HG03095 (cell line): Measurements from ENCODE around the gene ELMO1.

ENCODE experiments used
- ATAC-seq: cut with Tn5 transposase; IDR thresholded peaks from one replicate; pipeline ENCODE4 v1.9.1; 2021; ENCODE audit warnings: moderate library complexity; ENCODE audit not compliant: unreplicated experiment

ELMO1 gene

DNA sequence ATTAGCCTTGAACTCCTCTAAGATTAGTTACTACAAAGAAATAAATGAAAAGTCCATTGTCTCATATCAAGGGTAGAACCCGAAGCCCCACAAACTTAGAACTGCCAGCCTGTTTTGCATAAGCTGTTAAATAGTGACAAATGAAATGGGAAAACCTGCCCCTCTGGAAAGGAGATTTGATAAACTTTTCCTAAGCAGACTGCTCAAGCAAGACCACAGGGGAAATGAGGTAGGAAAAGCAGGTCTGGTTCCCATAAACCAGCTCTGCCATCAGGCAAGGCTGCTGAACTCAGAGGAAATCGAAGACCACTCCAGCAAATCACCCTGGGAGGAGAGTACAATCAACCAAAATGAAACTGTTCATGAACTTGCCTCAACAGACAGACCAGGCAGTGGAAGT is 542.8 kb downstream of the ELMO1 start:
- ATAC-seq: no peak

DNA sequence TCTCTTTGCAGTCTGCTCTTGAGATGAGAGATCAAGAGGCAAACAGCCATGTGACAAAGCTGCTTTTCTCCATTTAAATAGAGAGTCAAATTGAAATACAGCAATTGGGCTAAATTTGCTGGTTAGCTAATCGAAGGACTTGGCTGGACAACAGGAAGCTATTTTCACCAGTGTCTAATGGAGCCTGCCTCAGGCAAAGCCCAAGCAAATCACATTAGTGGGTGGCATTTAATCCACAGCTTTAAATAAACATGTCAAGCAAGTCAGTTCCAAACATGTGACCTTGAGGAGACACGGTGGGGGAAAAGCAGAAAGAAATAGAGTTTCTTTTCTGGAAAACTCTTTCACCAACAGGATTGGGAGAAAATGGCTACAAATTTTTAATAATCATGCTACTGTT is 543.9 kb downstream of the ELMO1 start:
- no peak for ATAC-seq

DNA sequence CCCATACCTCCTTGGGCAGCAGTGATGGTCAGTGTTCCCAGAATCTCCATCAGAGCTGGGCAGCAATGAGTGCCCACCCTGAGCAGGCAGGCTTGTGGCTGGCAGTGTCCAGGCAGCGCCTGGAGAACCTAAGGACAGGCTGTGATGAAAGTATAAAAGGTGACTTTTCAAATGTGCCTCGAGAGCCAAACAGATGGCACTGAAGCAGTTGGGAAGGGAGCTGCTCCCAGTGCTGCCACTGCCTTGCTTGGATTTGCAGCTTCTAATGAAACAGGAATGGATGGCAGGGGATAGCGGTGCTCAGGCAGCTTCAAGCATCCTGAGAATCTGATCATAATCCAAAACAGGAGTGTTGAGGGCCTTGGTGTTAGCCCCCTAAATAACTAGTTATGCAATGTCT is 544.6 kb downstream of the ELMO1 start:
- ATAC-seq: no peak

DNA sequence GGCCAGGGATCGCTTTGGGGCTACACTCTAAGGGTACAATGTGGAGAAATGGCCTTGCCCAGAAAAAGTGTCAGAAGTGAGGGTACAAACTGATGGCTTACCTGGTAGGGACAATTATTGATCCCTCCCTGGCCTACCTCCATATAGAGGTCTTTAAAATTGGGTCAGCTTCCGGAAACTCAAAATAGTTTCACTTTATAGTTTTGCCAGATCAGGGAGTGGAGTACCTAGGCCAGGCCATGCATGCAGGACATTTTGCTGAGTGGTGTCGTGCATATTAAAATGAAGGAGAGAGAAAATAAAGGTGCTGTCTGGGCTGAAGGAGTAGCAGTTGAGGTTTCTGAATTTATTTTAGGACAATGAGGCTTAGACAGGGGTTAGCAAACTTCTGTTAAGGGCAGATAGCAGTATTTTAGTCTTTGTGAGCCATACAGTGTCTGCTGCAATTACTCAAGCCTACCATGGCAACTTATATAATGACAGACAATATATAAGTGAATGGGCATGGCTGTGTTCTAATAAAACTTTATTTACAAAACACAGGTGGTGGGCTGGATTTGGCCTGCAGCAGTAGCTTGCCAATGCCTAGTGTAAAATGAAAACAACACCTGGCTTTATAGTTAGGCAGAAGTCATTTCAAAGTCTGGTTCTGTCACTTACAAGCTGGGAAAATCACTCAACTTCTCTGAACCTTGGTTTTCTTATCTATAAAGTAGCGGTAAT is 547.5 kb downstream of the ELMO1 start:
- ATAC-seq: no peak

DNA sequence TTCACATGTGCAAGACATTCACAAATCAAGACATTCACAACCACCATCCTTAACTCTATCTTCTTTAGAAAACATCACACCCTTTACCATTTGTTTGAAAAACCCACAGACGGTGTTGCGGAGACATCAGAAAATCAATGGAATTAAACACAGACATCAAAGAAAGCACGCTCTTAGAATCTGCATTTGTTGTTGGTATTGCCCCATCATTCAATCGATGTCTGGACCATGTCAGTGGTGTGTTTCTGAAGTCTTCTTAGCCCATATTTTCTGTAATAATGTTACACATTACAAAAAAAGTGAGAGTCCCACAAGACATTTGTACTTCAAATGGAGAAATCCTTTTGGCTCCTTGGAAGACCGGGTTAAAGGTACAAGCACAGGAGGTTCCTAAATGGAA is 550.5 kb downstream of the ELMO1 start:
- ATAC-seq: no peak

DNA sequence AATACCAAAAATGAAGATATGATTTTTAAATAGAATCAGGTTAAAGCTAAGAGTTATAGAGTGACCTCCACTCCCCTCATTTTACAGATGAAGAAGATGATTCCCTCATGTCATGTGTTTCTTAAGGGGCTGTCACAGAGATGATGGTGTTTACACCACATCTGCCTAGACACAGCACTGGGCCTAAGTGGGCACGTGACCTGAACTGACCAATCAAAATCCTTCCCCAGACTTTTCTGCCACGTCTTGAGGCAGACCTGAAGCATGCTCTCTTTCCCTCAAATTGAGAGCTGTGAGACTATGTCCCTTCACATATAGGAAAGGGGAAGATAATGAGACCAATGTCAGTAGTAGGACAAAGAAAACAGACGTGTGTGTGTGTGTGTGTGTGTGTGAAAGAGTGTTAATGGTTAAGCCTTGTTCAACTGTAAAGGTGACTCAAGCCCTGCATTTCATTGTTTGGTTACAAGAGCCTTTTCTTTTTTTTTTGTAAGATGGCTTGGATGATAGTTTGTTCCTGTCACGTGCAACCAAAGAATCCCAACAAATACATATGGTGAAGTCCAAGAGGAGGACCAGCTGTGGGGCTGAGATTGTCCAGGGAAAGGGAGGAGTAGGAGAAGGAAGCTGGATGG is 551.6 kb downstream of the ELMO1 start:
- ATAC-seq: no peak

DNA sequence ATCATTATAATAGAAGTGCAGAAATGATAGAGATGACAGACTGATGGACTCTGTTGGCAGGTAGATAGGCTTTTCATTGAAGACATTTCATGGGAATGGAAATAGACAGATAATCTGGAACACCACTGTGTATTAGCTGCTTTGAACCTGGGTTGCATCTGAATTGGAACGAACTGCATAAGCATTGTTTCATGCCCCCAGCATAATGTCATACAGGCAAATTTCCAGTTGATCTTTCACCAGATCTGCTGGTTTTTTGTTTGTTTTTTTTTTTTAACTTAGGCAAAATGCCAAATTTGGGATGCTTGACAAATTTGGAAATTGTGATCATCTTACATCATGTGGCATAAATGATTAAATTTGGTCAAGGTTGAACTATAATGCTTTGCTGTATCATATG is 552.2 kb downstream of the ELMO1 start:
- no peak for ATAC-seq

DNA sequence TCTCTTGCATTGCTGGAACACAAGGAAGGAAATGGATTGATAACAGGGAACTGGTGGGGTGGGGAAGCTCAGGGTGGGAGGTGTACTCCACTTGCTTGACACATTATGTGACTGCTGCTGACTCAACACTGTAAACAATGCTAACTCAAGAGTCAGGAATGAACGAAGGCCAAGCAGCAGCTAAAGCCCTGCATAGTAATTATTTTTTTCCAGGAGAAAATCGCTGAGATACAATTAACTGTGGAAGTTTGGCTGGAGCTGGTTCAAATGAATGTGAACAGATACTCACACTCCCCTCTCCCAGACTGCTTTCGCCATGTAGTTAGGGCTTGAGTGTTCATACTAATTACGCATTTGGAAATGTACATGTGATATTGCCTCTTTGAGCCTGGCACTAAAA is 553.5 kb downstream of the ELMO1 start:
- ATAC-seq: no peak

DNA sequence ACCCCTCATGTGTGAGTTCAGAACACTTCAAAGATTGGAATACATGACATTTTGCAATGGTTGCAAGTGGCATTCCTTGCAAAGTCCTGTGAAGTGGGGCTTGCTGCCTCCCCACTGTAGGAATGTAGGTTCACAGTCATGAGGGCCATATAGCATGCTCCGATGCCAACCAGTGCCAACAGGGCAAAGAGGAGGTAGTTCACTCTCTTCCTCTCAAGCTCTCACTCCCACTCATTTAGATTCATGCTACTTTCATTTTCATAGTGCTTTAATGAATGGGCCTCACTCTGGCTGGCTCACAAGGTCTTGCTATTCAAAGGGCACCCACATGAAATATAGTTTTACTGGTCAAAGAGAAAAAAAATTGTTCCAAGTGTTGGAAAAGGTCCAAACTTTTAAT is 554.5 kb downstream of the ELMO1 start:
- no peak for ATAC-seq

DNA sequence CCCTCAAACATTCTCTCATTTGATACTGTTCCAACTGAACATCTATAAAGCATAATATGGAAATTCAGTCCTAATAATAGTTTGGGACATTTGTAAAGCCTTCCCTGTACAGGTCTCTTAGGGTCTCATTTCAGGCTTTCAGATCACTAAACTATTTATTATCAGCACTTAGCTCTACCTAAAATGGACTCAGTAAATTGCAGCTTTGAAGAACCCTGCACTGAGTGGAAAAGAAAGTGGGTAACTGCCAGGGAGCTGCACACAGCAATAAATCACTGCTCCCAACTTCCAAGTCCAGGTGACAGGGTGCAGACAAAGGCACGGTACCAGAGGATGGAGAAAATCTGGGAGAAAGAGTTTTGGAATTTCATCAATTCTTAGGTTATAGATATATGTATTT is 559.5 kb downstream of the ELMO1 start:
- no peak for ATAC-seq

DNA sequence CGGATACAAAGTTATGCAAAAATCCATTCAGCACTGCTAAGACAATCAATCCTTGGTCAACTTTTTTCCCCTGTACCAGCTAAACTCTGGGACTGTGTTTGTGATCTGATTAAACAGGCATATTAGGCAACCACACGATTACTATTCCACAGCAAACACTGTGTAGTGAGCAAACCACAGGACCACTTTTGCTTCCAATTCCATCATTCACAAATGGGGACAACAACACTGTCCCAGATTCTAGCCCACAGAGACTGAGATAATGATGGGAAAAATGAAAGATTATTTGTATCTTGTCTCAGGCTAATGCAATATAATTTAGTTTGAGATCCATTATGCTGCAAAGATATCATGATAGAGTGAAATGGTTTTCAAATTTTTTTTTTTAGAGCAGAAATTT is 560.7 kb downstream of the ELMO1 start:
- ATAC-seq: no peak

DNA sequence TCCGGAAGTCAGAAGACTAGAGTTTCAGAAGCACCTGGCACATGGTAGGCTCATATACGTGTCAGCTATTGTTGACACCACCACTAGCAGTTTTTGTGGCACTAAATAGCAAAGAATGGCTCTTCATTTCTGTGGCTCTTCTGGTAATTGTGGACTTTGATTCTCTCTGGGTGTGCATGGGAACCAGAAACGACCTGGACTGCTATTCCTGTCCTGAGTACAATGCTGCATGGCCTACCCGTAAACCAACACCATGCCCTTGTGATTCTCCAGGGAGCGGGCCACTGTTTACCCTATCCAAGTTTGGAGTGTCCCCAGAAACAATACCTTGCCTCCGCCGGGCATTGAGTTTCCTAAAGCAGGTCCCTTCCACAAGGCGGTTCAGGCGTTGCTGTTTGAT is 561.4 kb downstream of the ELMO1 start:
- no peak for ATAC-seq

DNA sequence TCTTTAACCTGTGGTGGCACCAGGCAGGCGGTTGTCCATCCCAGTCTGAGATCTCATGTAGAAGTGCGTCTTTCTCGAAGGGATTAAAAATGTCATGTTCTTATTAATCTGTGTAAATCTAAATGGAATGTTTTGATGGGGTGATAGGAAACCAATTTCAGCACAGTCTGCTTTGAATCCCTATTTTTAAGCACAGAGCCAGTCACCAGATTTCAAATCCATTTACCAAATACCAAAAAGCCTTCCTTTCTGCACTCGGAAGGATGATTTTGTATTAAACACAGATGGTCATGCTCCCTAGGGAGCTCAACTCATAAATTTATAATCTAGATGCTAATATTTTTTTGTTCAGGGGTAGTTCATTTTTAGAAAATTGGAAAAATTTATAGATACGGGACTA is 563.8 kb downstream of the ELMO1 start:
- no peak for ATAC-seq

DNA sequence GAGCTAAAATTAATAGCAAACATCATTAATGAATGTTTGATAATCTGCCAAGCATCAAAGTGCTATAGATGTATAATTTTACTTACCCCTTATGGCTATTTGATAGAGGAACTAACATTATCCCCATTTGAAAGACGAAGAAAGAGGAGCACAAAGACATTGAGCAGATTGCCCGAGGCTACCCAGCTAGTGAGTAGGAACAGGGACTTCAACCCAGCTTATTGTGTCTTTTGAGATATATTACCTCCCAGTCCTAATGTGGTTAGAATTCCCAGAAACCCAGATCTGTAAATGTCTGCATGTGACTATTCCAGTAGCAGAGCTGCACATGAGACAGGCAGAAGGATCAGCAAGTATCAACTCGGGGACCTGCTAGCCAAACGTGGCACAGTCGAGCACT is 564.3 kb downstream of the ELMO1 start:
- ATAC-seq: no peak

DNA sequence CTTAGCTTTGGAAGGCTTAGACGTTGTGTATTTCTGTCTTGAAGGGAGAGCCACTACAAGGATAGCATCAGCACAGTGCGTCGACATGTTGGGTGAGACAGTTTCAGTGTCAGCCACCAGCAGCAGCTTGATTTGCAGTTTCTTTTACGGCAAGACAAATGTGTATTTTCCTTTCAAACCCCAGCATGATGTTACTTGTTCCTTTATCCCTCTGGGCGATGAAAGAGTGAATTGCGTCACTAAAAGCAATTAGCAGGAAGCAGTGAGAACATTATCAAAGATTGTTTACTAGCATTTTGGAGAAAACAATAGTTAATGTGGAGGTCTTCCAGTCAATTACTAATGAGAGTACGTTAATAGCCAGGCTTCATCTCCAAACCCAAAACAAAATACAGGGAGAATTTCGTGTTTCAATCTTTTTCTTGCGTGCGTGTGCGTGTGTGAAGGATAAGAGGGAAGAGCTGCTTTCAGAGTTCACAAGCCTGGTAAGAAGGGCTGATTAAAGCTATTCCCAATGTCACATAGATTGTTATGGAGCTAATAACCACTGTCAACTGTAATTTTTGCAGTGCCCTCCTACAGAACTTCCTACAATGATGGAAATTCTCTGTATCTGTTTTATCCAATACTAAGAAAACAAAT is 567.3 kb downstream of the ELMO1 start:
- ATAC-seq: no peak

DNA sequence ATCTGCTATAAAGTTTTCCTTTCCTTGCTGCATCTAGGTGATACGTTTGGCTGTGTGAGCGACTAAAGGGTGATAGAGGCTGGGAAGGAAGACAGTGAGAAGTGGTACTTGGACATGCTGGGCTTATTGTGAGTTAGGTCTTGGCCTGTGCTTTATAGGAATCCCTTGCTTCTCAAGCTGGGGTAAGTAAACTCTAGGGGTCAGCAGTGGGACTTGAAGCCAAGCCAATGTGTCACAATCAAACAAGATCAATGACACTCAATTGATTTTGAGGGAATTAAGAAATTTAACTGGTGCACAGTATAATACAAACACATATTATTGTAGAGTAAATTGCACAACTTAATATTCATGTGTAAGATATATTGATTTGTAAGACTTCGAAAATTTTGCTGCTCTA is 568.6 kb downstream of the ELMO1 start:
- no peak for ATAC-seq

DNA sequence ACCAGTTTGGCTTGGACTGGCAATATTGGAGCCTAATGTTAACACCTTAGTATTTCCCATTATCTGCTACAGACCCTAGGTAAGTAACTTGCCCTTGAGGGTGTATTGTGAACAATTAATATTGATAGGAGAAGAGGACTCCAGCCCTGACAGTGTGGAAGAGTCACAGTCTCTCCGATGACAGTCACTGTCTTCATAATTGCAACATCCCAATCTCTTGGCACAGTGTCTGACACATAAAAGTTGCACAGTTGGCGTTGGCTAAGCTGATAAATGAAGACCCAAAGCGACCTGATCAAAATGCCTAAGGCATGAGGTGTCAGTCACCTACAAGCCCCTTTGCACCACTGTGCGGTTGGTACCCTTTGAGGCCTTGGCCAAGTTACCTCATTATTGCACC is 569.6 kb downstream of the ELMO1 start:
- no peak for ATAC-seq

DNA sequence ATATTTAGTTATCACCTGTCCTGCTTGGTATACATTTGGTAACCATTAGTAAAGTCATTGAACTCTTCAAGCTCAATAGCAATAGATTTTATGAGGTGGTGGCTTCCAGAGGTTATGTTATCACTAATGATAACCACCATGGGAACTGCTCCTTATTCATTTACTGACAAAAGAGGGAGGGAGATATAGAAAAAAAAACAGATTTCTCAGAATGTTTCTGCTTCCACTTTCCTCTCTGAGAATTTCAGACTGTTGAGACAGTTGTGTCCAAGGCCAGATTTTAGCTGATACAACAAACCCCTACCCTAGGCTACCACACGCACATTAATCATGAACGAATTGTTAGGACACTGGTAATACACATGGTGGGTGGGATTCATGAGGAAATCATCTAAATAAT is 570.4 kb downstream of the ELMO1 start:
- ATAC-seq: no peak

DNA sequence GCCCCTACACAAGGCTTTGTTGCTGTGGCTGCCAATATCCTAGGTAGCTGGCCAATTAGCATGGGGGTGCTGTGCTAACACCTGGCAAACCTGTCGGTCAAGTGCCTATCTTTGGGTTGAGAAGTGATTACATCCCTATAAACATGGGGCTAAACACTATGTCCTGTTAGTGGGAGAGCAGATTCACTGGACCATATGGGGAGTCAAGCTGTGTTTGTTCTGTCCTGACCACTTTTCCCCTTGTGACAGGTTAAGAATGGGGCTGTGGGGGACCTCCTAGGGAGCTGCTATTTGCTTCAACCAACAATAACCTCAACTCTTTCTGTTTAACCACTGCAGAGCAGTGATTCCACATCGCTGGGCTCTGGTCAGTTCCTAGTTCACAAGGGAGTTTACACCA is 572.9 kb downstream of the ELMO1 start:
- no peak for ATAC-seq

DNA sequence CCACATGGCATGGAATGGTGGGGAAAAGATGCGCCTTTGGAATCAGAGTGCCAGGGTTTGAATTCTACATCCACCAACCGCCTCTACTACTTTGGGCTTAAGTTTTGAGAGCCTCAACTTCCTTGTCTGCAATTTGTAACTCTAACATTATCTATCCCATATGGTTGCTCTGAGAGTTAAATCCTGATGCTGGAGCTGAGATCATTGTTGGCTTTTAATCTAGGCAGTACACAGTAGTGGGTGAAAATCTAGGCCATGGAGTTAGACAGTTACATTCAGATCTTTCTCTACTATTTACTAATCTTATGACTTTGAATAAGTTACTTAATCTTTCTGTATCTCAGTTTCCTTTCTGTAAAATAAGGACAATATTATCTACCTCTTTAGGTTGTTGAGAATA is 574.6 kb downstream of the ELMO1 start:
- ATAC-seq: no peak

DNA sequence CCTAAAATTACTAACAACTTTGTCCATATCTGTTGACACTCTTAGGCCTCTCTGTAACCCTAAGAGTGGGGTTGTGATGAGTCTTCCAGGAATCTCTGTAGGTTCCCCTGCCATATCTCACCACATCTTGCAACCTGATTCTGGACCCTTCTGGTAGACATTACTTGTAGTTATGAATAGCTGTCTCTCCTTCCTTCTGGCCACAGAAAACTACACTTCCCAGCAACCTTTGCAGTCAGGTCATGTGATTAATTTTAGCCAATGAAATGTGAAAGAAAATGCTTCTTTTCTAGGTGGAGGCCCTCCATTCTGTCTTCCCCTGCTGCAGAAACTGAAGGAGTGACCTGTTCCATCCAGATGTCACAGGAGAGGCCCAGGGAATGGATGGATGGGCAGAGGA is 576.8 kb downstream of the ELMO1 start:
- no peak for ATAC-seq

DNA sequence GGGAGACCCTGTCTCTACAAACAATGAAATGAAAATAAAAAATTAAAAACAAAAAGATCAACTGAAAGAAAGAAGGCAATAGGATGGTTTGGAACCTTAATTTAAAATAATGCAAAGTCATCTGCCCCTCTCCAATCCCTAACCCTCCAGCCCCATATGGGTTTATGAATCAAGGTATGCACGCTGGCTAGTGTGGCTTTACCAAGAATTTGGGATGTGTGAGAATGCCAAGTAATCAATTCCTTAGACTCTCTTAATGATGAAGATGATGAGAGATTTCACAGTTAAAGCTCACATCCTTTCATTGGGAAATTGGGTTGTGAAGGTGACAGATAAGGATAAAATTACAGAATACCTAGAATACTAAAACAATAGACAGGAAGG is 577.3 kb downstream of the ELMO1 start:
- no peak for ATAC-seq
